ENCODE results near the gene SLC8B1.

SLC8B1 gene

GRCh38 chr12:113365639-113366395 lies 30.9 kb upstream of the SLC8B1 start:
- no peak for DNase-seq (ENCODE audit: low spot score)
- H3K4me3 ChIP-seq, result no peak overlapping the region
- no peak for TF ChIP-seq CTCF (IDR thresholded peaks at IDR 0.05)
- no peak overlapping the region for H3K27ac ChIP-seq

GRCh38 chr12:113364698-113365097 lies 29.8 kb upstream of the SLC8B1 start:
- DNase-seq (ENCODE audit: low spot score), result no peak
- no peak overlapping the region for H3K27ac ChIP-seq
- TF ChIP-seq CTCF (IDR thresholded peaks at IDR 0.05), result no peak

GRCh38 chr12:113361574-113362370 lies 26.9 kb upstream of the SLC8B1 start:
- DNase-seq (ENCODE audit: low spot score), result no peak
- TF ChIP-seq CTCF (IDR thresholded peaks at IDR 0.05), result no peak
- Histone ChIP-seq H3K4me3 (no peak overlapping the region), H3K27ac (peak overlapping the region in 1 of 2 donors; percentile 49)

More at GRCh38 chr12:113364698-113365097, 29.8 kb upstream of the SLC8B1 start:
- H3K4me3 ChIP-seq, result no peak overlapping the region

- Histone ChIP-seq H3K4me3 (peak overlapping the region; percentile 98), H3K27ac (peak overlapping the region; percentile 94 to 96)
- TF ChIP-seq CTCF (IDR thresholded peaks at IDR 0.05), result no peak
- DNase-seq (ENCODE audit: low spot score), result no peak
Observed at GRCh38 chr12:113359939-113360748, 25.2 kb upstream of the SLC8B1 start.

GRCh38 chr12:113359133-113359938 lies 24.4 kb upstream of the SLC8B1 start:
- no peak for TF ChIP-seq CTCF (IDR thresholded peaks at IDR 0.05)
- DNase-seq (ENCODE audit: low spot score), result peak; percentile 80
- Histone ChIP-seq H3K27ac (peak overlapping the region; percentile 94 to 96), H3K4me3 (peak overlapping the region; percentile 98)
